Measurements from ENCODE around the gene SLC39A11.

The SLC39A11 gene

DNA sequence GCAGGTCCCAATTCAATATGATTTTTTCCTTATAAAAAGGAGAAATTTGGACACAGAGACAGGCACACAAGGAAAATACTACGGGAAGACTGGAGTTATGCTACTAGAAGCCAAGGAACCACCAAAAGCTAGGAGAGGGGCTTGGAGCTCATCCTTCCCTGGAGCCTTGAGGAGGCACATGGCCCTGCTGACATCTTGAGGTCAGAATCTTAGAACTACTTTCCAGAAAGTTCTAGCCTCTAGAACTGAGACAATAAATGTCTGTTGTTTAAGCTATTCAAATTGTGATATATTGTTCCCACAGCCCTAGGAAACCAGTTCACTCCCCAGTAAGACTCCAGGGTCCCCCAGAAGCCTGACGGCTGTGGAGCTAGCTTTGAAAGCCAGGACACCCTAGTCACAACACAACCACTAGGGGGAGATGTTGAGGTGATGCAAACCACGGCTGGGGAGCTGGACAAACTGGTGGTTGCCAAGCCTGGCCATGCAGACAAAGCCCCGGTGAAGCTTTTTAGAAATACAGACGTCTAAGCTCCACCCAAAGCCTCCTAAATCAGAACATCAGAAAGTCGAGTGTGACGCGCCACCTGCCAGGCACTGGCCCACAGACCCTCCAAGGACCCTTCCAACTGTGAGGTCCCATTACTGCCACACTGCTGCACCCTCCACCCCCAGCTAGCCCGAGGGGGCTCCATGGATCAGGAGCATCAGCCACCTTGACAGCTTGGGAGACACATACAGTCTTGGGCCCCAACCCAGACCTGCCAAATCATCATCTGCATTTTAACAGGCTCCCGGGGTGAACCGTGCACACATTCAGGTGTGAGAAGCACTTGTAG, 106.4 kb downstream of the SLC39A11 start:
- TF ChIP-seq, protein P1, sequence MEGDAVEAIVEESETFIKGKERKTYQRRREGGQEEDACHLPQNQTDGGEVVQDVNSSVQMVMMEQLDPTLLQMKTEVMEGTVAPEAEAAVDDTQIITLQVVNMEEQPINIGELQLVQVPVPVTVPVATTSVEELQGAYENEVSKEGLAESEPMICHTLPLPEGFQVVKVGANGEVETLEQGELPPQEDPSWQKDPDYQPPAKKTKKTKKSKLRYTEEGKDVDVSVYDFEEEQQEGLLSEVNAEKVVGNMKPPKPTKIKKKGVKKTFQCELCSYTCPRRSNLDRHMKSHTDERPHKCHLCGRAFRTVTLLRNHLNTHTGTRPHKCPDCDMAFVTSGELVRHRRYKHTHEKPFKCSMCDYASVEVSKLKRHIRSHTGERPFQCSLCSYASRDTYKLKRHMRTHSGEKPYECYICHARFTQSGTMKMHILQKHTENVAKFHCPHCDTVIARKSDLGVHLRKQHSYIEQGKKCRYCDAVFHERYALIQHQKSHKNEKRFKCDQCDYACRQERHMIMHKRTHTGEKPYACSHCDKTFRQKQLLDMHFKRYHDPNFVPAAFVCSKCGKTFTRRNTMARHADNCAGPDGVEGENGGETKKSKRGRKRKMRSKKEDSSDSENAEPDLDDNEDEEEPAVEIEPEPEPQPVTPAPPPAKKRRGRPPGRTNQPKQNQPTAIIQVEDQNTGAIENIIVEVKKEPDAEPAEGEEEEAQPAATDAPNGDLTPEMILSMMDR (IDR thresholded peaks at IDR 0.05; ENCODE audit: insufficient read depth, low read length): peak; percentile 78
- TF ChIP-seq SPI1 (IDR thresholded peaks at IDR 0.05; ENCODE audit: borderline replicate concordance, low read depth) (no peak), GABPA (IDR thresholded peaks at IDR 0.05; ENCODE audit: low read depth) (no peak), POLR2AphosphoS5 (IDR thresholded peaks at IDR 0.05; ENCODE audit: low read depth) (no peak)
- H3K27ac ChIP-seq (replicated peaks): no peak overlapping the region

DNA sequence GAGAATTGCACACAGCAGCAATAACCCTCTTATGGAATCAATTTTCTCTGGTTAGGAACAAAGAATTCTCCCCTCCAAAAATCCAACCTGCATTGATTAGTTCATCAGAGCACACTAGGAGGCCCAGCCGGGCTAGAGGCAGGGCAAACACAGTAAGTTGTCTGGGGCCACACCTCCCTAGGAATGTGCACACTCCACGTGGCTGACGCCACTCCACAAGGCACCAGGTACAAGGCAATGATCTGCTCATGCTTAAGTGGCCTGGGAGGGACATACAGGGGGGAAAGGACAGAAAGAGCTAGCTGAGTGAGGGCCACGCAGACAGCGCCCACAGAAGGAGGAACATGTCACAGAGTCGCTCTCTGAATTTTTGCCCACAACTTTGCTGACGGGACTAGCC, 107.6 kb downstream of the SLC39A11 start:
- TF ChIP-seq GABPA (IDR thresholded peaks at IDR 0.05; ENCODE audit: low read depth): no peak
- TF ChIP-seq SPI1 (IDR thresholded peaks at IDR 0.05; ENCODE audit: borderline replicate concordance, low read depth): no peak
- TF ChIP-seq, protein P2, sequence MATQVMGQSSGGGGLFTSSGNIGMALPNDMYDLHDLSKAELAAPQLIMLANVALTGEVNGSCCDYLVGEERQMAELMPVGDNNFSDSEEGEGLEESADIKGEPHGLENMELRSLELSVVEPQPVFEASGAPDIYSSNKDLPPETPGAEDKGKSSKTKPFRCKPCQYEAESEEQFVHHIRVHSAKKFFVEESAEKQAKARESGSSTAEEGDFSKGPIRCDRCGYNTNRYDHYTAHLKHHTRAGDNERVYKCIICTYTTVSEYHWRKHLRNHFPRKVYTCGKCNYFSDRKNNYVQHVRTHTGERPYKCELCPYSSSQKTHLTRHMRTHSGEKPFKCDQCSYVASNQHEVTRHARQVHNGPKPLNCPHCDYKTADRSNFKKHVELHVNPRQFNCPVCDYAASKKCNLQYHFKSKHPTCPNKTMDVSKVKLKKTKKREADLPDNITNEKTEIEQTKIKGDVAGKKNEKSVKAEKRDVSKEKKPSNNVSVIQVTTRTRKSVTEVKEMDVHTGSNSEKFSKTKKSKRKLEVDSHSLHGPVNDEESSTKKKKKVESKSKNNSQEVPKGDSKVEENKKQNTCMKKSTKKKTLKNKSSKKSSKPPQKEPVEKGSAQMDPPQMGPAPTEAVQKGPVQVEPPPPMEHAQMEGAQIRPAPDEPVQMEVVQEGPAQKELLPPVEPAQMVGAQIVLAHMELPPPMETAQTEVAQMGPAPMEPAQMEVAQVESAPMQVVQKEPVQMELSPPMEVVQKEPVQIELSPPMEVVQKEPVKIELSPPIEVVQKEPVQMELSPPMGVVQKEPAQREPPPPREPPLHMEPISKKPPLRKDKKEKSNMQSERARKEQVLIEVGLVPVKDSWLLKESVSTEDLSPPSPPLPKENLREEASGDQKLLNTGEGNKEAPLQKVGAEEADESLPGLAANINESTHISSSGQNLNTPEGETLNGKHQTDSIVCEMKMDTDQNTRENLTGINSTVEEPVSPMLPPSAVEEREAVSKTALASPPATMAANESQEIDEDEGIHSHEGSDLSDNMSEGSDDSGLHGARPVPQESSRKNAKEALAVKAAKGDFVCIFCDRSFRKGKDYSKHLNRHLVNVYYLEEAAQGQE (IDR thresholded peaks at IDR 0.05; ENCODE audit: insufficient replicate concordance, low read depth): no peak
- TF ChIP-seq, protein P1 (IDR thresholded peaks at IDR 0.05; ENCODE audit: insufficient read depth, low read length): no peak
- no peak for TF ChIP-seq POLR2AphosphoS5 (IDR thresholded peaks at IDR 0.05; ENCODE audit: low read depth)
- Histone ChIP-seq H3K4me3 (replicated peaks; ENCODE audit: insufficient read depth, low read length) (no peak overlapping the region), H3K27ac (replicated peaks) (no peak overlapping the region), H3K27me3 (ENCODE audit: insufficient read depth, poor library complexity, severe bottlenecking) (no peaks in the 10 kb centered on the region)
- no peak for DNase-seq (ENCODE audit: low read depth in 1 of 2, low spot score in 1 of 2)

More for the DNA sequence above, 106.4 kb downstream of the SLC39A11 start:
- H3K27me3 ChIP-seq (ENCODE audit: insufficient read depth, poor library complexity, severe bottlenecking): no peaks in the 10 kb centered on the region
- no peak overlapping the region for H3K4me3 ChIP-seq (replicated peaks; ENCODE audit: insufficient read depth, low read length)
- peak; percentile 43 to 89 for DNase-seq (ENCODE audit: low read depth in 1 of 2, low spot score in 1 of 2)

DNA sequence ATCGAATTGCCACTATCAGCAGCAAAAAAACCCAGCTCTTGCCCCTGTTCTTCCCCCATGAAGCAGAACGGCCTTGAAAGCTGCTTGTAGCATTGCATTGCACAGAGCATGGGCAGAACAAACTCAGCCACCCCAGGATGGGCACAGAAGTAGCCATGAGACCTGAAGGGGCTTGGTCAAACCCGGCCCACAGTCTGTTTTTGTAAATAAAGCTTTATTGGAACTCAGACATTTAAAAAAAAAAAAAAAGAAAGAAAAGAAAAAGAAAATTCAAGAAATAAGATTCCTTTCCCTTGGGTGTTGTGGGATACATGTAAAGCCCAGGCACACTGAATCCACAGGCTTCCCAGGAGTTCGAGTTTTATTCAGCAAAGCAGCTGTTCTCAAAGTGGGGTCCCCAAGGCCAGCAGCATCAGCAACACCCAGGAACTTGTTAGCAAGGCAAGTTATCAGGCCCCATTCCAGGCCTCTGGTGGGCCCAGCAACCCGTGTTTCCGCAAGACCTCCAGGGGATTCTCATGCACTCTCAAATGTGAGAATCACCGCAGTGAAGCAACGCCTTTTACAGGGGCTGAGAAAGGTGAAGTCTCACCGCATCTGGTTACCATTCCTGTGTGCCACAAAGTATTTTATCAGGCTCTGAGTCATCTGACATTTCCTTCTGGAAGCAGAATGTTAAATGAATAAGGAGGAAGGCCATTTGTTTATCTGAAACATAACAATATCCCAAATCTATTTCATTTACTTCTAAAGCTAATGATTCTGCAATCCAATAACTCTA, 108.2 kb downstream of the SLC39A11 start:
- H3K27ac ChIP-seq (replicated peaks): no peak overlapping the region
- TF ChIP-seq, protein P1 (IDR thresholded peaks at IDR 0.05; ENCODE audit: insufficient read depth, low read length): no peak
- TF ChIP-seq, protein P2 (IDR thresholded peaks at IDR 0.05; ENCODE audit: insufficient replicate concordance, low read depth): no peak
- TF ChIP-seq SPI1 (IDR thresholded peaks at IDR 0.05; ENCODE audit: borderline replicate concordance, low read depth) (no peak), POLR2AphosphoS5 (IDR thresholded peaks at IDR 0.05; ENCODE audit: low read depth) (no peak), GABPA (IDR thresholded peaks at IDR 0.05; ENCODE audit: low read depth) (no peak)
- H3K4me3 ChIP-seq (replicated peaks; ENCODE audit: insufficient read depth, low read length): no peak overlapping the region
- no peaks in the 10 kb centered on the region for H3K27me3 ChIP-seq (ENCODE audit: insufficient read depth, poor library complexity, severe bottlenecking)
- no peak for DNase-seq (ENCODE audit: low read depth in 1 of 2, low spot score in 1 of 2)

Measured in HL-60 (cell line).